ENCODE measurements around the gene DDX43. TPM values are rescaled to one million over a fixed set of nuclear protein-coding genes. Genes with fewer than 3 reads are reported as not detected.
"Not testable (repeated sequence)": the region's sequence is repeated elsewhere in the genome, so short reads cannot be mapped to it uniquely, and the experiment has no call there.

DDX43 gene
- total RNA-seq, 1 experiment from 2014 or later, result not detected

- Mint-ChIP-seq H3K4me3 (ENCODE audit: unreplicated experiment) (peak overlapping the region; percentile 83), H3K27ac (ENCODE audit: low read depth, unreplicated experiment) (peak overlapping the region; percentile 51), H3K9me3 (ENCODE audit: unreplicated experiment) (no peaks in the 10 kb centered on the region), H3K36me3 (ENCODE audit: insufficient read depth, unreplicated experiment) (no peaks in the 10 kb centered on the region), H3K27me3 (ENCODE audit: insufficient read depth, unreplicated experiment) (no peaks in the 10 kb centered on the region), H3K4me1 (ENCODE audit: insufficient read depth, unreplicated experiment) (no peaks in the 10 kb centered on the region)
- TF ChIP-seq, protein P1, sequence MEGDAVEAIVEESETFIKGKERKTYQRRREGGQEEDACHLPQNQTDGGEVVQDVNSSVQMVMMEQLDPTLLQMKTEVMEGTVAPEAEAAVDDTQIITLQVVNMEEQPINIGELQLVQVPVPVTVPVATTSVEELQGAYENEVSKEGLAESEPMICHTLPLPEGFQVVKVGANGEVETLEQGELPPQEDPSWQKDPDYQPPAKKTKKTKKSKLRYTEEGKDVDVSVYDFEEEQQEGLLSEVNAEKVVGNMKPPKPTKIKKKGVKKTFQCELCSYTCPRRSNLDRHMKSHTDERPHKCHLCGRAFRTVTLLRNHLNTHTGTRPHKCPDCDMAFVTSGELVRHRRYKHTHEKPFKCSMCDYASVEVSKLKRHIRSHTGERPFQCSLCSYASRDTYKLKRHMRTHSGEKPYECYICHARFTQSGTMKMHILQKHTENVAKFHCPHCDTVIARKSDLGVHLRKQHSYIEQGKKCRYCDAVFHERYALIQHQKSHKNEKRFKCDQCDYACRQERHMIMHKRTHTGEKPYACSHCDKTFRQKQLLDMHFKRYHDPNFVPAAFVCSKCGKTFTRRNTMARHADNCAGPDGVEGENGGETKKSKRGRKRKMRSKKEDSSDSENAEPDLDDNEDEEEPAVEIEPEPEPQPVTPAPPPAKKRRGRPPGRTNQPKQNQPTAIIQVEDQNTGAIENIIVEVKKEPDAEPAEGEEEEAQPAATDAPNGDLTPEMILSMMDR (IDR thresholded peaks at IDR 0.05; ENCODE audit: unreplicated experiment), result no peak
- no peak for DNase-seq (ENCODE audit: unreplicated experiment)
- POLR2A ChIA-PET, result interaction anchor here (1.0 to 2.0 kb wide), 4 partner anchors 35 to 200 kb away, joined by 3 to 16 read pairs (median 4); partner anchors contain the start of gene MTO1
- intact Hi-C loops (cut with micrococcal nuclease), result loop anchor here (1.0 to 2.0 kb wide), 3 partner anchors 103 to 222 kb away; no protein-coding TSS in a partner anchor
- CTCF ChIA-PET, result interaction anchor here (0.6 to 2.8 kb wide), 27 partner anchors 11 to 1010 kb away, joined by 3 to 40 read pairs (median 4); partner anchors contain the start of gene MTO1
- BruUV-seq (replicated peaks), result no TSS peak
Observed at GRCh38 chr6:73388433-73388799, 6.2 kb upstream of the DDX43 start.

DNA sequence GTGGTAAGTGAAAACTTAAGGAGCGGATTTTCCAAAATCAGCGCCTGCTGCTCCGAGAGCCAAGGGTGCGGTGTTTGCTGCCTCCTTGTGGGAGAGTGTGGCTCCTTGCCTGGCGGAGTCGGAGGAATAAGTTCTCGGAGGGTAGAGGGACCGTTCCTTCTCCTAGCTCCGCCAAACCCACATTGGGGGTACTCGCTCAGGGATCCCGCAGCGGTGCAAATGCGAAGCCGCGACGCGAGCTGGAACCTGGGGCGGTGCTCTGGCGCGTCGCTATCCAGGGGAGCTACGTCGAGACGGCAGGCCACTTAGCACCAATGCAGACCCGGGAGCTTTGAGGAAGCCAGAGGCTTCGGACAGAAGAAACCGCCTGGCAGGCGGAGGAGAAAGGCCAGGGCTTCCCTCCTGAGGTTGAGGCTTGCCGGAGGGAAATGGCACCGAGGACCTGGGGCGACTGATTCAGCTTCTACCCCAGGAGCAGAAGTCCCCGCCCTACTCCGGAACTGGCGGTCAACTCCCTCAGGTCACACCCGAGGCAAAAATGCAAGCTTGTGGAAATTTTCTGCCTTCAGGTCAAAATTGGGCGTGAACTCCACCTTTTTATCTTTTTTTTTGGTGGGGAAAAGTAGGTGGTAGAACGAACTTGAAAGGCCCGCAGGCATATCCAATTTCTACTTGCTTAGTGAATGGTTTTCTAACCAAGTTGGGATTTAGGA is 5.7 kb upstream of the DDX43 start:
- ChIA-PET POLR2A (interaction anchor here (0.7 to 2.0 kb wide), 5 partner anchors 36 to 200 kb away, joined by 3 to 16 read pairs (median 3); partner anchors contain the start of gene MTO1), CTCF (interaction anchor here (0.6 to 2.8 kb wide), 36 partner anchors 10 to 823 kb away, joined by 3 to 40 read pairs (median 4); partner anchors contain the start of genes EEF1A1 and MTO1)
- intact Hi-C loops (cut with micrococcal nuclease), result loop anchor here (1.0 to 2.0 kb wide), 3 partner anchors 104 to 222 kb away; no protein-coding TSS in a partner anchor
- H3K4me1 Mint-ChIP-seq (ENCODE audit: insufficient read depth, unreplicated experiment), result no peaks in the 10 kb centered on the region
- peak overlapping the region; percentile 51 for H3K27ac Mint-ChIP-seq (ENCODE audit: low read depth, unreplicated experiment)
- H3K36me3 Mint-ChIP-seq (ENCODE audit: insufficient read depth, unreplicated experiment), result no peaks in the 10 kb centered on the region
- peak; percentile 74 for DNase-seq (ENCODE audit: unreplicated experiment)
- H3K9me3 Mint-ChIP-seq (ENCODE audit: unreplicated experiment), result no peaks in the 10 kb centered on the region
- peak overlapping the region; percentile 83 for H3K4me3 Mint-ChIP-seq (ENCODE audit: unreplicated experiment)
- TSS peak; percentile 95 for BruUV-seq (replicated peaks)
- H3K27me3 Mint-ChIP-seq (ENCODE audit: insufficient read depth, unreplicated experiment), result no peaks in the 10 kb centered on the region
- TF ChIP-seq, protein P1 (IDR thresholded peaks at IDR 0.05; ENCODE audit: unreplicated experiment), result peak; percentile 77

DNA sequence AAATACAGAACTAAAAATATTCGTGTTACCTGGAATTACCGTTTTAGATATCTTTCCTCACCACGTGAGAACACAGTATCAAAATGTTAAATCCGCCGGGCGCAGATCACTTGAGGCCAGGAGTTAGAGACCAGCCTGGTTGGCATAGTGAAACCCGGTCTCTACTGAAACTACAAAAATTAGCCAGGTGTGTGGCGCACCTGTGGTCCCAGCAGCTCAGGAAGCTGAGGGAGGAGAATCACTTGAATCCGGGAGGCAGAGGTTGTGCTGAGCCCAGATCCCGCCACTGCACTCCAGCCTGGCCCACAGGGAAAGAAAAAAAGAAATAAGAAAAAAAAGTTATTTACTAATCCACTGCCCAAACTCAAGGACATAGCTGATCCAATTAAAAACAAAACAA is 4.8 kb upstream of the DDX43 start:
- TF ChIP-seq, protein P1 (IDR thresholded peaks at IDR 0.05; ENCODE audit: unreplicated experiment), result no peak
- CTCF ChIA-PET, result interaction anchor here (0.7 to 2.8 kb wide), 6 partner anchors 9 to 103 kb away, joined by 3 to 40 read pairs (median 6); partner anchors contain the start of gene MTO1
- Mint-ChIP-seq H3K4me3 (ENCODE audit: unreplicated experiment) (no peak overlapping the region), H3K9me3 (ENCODE audit: unreplicated experiment) (no peaks in the 10 kb centered on the region), H3K4me1 (ENCODE audit: insufficient read depth, unreplicated experiment) (no peaks in the 10 kb centered on the region), H3K36me3 (ENCODE audit: insufficient read depth, unreplicated experiment) (no peaks in the 10 kb centered on the region), H3K27ac (ENCODE audit: low read depth, unreplicated experiment) (no peak overlapping the region), H3K27me3 (ENCODE audit: insufficient read depth, unreplicated experiment) (no peaks in the 10 kb centered on the region)
- POLR2A ChIA-PET, result interaction anchor here (0.6 to 2.0 kb wide), 2 partner anchors 72 to 264 kb away, joined by 3 to 16 read pairs; partner anchors contain the start of genes MTO1 and SLC17A5
- no peak for DNase-seq (ENCODE audit: unreplicated experiment)
- BruUV-seq (replicated peaks), result no TSS peak
- intact Hi-C loops (cut with micrococcal nuclease), result loop anchor here (2.0 kb wide), 2 partner anchors 209 to 221 kb away; no protein-coding TSS in a partner anchor

DNA sequence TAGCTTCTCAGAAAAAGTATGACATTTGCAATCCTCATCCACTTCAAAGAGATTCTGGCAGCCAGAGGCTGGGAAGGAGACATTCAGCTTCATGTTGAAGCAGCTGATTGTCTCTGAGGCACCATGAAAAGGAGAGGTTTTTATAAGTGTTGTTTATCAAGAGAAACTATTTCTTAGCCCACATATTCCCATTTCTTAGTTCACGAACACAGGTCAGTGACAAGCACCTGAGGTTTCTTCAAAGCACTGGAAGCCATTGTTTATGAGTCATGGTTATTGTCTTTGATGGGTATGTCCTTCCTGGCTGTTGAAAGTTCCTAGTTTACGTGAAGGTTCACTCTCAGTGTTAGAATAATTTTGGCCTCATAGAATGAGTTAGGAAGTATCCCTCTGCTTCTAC is 3.0 kb upstream of the DDX43 start:
- intact Hi-C loops (cut with micrococcal nuclease), result no loop called here
- CTCF ChIA-PET, result interaction anchor here (1.1 to 1.7 kb wide), 3 partner anchors 53 to 70 kb away, joined by 4 to 6 read pairs (median 4); partner anchors contain the start of gene MTO1
- no peaks in the 10 kb centered on the region for H3K9me3 Mint-ChIP-seq (ENCODE audit: unreplicated experiment)
- BruUV-seq (replicated peaks), result no TSS peak
- H3K4me1 Mint-ChIP-seq (ENCODE audit: insufficient read depth, unreplicated experiment), result no peaks in the 10 kb centered on the region
- TF ChIP-seq, protein P1 (IDR thresholded peaks at IDR 0.05; ENCODE audit: unreplicated experiment), result no peak
- H3K27ac Mint-ChIP-seq (ENCODE audit: low read depth, unreplicated experiment), result no peak overlapping the region
- no peak overlapping the region for H3K4me3 Mint-ChIP-seq (ENCODE audit: unreplicated experiment)
- DNase-seq (ENCODE audit: unreplicated experiment), result peak; percentile 53
- H3K36me3 Mint-ChIP-seq (ENCODE audit: insufficient read depth, unreplicated experiment), result no peaks in the 10 kb centered on the region
- no peaks in the 10 kb centered on the region for H3K27me3 Mint-ChIP-seq (ENCODE audit: insufficient read depth, unreplicated experiment)
- POLR2A ChIA-PET, result no interaction called here

DNA sequence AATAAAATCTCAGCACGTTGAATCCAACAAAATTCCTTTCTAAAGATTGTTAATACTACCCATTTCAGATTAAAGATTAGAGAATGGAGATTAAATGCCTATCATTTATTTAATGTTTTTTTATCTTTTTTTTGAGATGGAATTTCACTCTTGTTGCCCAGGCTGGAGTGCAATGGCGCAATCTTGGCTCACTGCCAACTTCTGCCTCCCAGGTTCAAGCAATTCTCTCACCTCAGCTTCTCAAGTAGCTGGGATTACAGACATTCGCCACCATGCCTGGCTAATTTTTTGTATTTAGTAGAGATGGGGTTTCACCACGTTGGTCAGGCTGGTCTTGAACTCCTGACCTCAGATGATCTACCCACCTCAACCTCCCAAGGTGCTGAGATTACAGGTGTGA is 2.4 kb upstream of the DDX43 start:
- H3K27ac Mint-ChIP-seq (ENCODE audit: low read depth, unreplicated experiment); intact Hi-C loops (cut with micrococcal nuclease); H3K9me3 Mint-ChIP-seq (ENCODE audit: unreplicated experiment); H3K36me3 Mint-ChIP-seq (ENCODE audit: insufficient read depth, unreplicated experiment); POLR2A ChIA-PET; H3K4me3 Mint-ChIP-seq (ENCODE audit: unreplicated experiment); BruUV-seq (replicated peaks); H3K4me1 Mint-ChIP-seq (ENCODE audit: insufficient read depth, unreplicated experiment); H3K27me3 Mint-ChIP-seq (ENCODE audit: insufficient read depth, unreplicated experiment): not testable (repeated sequence)
- DNase-seq (ENCODE audit: unreplicated experiment), result peak; percentile 61
- CTCF ChIA-PET, result interaction anchor here (0.6 kb wide), 1 partner anchor 541 kb away, joined by 4 read pairs; no protein-coding TSS in a partner anchor
